ENCODE measurements around the gene SNX32. TPM values are rescaled to one million over a fixed set of nuclear protein-coding genes. Genes with fewer than 3 reads are reported as not detected.

The SNX32 gene
- total and polyA plus RNA-seq, 2 of the 13 experiments (the other 11 are each of a cell fraction or from before 2014, with no cell fraction given) = 0.09 to 0.34 TPM

DNA sequence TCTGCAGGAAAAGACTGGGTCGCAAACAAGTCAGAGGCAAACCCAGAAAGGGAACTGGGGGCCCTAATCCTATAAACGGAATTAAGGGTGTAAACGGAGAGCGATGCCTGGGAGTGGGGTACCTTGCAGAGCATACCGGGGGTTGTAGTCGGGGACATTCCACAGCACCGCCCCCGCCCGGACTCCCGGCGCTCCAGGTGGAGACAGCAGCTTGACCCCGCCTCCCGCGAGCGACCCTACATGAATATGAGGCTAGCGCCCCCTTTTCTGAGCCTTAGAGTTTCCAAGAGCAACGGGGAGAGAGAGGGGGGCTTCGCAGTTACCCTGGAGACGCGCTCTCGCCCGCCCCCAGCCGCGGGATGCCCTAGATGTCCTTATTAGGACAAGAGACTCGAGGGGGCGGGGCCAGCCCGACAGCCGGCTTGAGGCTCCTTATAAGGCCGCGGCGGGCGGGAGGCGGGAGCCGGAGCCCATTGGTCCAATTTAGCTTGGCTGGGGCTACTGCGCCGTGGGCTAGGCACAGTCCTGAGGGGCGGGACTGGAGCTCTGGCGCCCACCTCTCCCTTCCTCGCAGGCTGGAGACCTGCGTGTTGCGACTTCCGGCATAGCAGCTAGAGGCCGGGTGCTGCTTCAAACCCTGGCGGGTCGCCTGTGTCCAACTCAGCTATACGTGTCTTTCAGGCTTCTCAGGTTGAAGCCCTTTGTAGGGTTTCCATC is 25.5 kb downstream of the SNX32 start (continued):
- TF ChIP-seq, protein P1, sequence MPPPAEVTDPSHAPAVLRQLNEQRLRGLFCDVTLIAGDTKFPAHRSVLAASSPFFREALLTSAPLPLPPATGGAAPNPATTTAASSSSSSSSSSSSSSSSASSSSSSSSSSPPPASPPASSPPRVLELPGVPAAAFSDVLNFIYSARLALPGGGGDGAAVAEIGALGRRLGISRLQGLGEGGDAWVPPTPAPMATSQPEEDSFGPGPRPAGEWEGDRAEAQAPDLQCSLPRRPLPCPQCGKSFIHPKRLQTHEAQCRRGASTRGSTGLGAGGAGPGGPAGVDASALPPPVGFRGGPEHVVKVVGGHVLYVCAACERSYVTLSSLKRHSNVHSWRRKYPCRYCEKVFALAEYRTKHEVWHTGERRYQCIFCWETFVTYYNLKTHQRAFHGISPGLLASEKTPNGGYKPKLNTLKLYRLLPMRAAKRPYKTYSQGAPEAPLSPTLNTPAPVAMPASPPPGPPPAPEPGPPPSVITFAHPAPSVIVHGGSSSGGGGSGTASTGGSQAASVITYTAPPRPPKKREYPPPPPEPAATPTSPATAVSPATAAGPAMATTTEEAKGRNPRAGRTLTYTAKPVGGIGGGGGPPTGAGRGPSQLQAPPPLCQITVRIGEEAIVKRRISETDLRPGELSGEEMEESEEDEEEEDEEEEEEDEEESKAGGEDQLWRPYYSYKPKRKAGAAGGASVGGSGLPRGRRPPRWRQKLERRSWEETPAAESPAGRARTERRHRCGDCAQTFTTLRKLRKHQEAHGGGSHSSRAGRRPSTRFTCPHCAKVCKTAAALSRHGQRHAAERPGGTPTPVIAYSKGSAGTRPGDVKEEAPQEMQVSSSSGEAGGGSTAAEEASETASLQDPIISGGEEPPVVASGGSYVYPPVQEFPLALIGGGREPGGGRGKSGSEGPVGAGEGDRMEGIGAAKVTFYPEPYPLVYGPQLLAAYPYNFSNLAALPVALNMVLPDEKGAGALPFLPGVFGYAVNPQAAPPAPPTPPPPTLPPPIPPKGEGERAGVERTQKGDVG (CRISPR knock-in tag; IDR thresholded peaks at IDR 0.05; ENCODE audit: borderline replicate concordance) = no peak
- TF ChIP-seq ZNF713 (CRISPR knock-in tag; IDR thresholded peaks at IDR 0.05) = no peak
- no peak for TF ChIP-seq BCL6 (CRISPR knock-in tag; IDR thresholded peaks at IDR 0.05)
- no peak for TF ChIP-seq PAF1 (CRISPR knock-in tag; IDR thresholded peaks at IDR 0.05)
- no peak for TF ChIP-seq FLYWCH1 (CRISPR knock-in tag; IDR thresholded peaks at IDR 0.05)
- TF ChIP-seq RBFOX2 (IDR thresholded peaks at IDR 0.05; ENCODE audit: low read depth, low read length) = peak; percentile 68
- TF ChIP-seq HOXA5 (CRISPR knock-in tag; IDR thresholded peaks at IDR 0.05) = 0 out of 2 replicates have a peak, but pooled peaks have one; percentile 13
- no peak for TF ChIP-seq NRL (CRISPR knock-in tag; IDR thresholded peaks at IDR 0.05; ENCODE audit: borderline replicate concordance)
- TF ChIP-seq NFIB (CRISPR knock-in tag; IDR thresholded peaks at IDR 0.05; ENCODE audit: borderline replicate concordance) = no peak
- no peak for TF ChIP-seq ZNF549 (CRISPR knock-in tag; IDR thresholded peaks at IDR 0.05)
- TF ChIP-seq ZNF589 (CRISPR knock-in tag; conservative IDR thresholded peaks at IDR 0.05) = no peak
- TF ChIP-seq PLRG1 (conservative IDR thresholded peaks at IDR 0.05) = no peak
- TF ChIP-seq, protein P2, sequence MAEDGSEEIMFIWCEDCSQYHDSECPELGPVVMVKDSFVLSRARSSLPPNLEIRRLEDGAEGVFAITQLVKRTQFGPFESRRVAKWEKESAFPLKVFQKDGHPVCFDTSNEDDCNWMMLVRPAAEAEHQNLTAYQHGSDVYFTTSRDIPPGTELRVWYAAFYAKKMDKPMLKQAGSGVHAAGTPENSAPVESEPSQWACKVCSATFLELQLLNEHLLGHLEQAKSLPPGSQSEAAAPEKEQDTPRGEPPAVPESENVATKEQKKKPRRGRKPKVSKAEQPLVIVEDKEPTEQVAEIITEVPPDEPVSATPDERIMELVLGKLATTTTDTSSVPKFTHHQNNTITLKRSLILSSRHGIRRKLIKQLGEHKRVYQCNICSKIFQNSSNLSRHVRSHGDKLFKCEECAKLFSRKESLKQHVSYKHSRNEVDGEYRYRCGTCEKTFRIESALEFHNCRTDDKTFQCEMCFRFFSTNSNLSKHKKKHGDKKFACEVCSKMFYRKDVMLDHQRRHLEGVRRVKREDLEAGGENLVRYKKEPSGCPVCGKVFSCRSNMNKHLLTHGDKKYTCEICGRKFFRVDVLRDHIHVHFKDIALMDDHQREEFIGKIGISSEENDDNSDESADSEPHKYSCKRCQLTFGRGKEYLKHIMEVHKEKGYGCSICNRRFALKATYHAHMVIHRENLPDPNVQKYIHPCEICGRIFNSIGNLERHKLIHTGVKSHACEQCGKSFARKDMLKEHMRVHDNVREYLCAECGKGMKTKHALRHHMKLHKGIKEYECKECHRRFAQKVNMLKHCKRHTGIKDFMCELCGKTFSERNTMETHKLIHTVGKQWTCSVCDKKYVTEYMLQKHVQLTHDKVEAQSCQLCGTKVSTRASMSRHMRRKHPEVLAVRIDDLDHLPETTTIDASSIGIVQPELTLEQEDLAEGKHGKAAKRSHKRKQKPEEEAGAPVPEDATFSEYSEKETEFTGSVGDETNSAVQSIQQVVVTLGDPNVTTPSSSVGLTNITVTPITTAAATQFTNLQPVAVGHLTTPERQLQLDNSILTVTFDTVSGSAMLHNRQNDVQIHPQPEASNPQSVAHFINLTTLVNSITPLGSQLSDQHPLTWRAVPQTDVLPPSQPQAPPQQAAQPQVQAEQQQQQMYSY (CRISPR knock-in tag; IDR thresholded peaks at IDR 0.05) = no peak
- TF ChIP-seq, protein P3, sequence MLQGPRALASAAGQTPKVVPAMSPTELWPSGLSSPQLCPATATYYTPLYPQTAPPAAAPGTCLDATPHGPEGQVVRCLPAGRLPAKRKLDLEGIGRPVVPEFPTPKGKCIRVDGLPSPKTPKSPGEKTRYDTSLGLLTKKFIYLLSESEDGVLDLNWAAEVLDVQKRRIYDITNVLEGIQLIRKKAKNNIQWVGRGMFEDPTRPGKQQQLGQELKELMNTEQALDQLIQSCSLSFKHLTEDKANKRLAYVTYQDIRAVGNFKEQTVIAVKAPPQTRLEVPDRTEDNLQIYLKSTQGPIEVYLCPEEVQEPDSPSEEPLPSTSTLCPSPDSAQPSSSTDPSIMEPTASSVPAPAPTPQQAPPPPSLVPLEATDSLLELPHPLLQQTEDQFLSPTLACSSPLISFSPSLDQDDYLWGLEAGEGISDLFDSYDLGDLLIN (CRISPR knock-in tag; IDR thresholded peaks at IDR 0.05; ENCODE audit: borderline replicate concordance) = no peak
- TF ChIP-seq SP1 (IDR thresholded peaks at IDR 0.05) = no peak
- peak; percentile 68; the same call in 1 of the 2 replicates for TF ChIP-seq SP1 (CRISPR knock-in tag; IDR thresholded peaks at IDR 0.05)
- TF ChIP-seq ZNF3 (CRISPR knock-in tag; IDR thresholded peaks at IDR 0.05) = no peak
- no peak for TF ChIP-seq ZFP41 (CRISPR knock-in tag; IDR thresholded peaks at IDR 0.05; ENCODE audit: borderline replicate concordance)
- no peak for TF ChIP-seq NCOA5 (CRISPR knock-in tag; IDR thresholded peaks at IDR 0.05)
- TF ChIP-seq AGO1 (IDR thresholded peaks at IDR 0.05; ENCODE audit: low read depth, low read length, poor library complexity, severe bottlenecking) = peak; percentile 82
